ENCODE data around the gene UBE4B. TPM values are rescaled to one million over a fixed set of nuclear protein-coding genes. Genes with fewer than 3 reads are reported as not detected.

The UBE4B gene
- total and polyA plus RNA-seq, 10 of the 15 experiments (the other 5 are each of a cell fraction or from before 2014, with no cell fraction given), result 2.9 to 32.6 (median 20.7) TPM

GRCh38 chr1:10061276-10061675, 28.5 kb downstream of the UBE4B start:
- 96% methylated on average over 5 of the region's 5 CpGs for WGBS (ENCODE audit: insufficient coverage, insufficient replicate concordance, low lambda C conversion rate, missing lambda C conversion rate)
- BruUV-seq (replicated peaks), result no TSS peak
- ChIA-PET SMC1A (ENCODE audit: uncharacterized antibody, unreplicated experiment) (no interaction called here), POLR2A (interaction anchor here (0.6 to 0.8 kb wide), 2 partner anchors 11 to 42 kb away, joined by 3 to 6 read pairs; no protein-coding TSS in a partner anchor), RAD21 (ENCODE audit: unreplicated experiment) (no interaction called here), CTCF (no interaction called here)
- ATAC-seq (no peak), DNase-seq (ENCODE audit: low read depth, low spot score) (no peak), FAIRE-seq (no peak)
- Histone ChIP-seq H4K20me1 (ENCODE audit: control insufficient read depth, insufficient read depth) (no peaks in the 10 kb centered on the region), H3K4me1 (ENCODE audit: control insufficient read depth, insufficient read depth, low read length) (no peaks in the 10 kb centered on the region; the same call in 1 of the 2 replicates), H3K4me2 (ENCODE audit: control insufficient read depth, insufficient read depth) (no peak overlapping the region), H3K27ac (ENCODE audit: control insufficient read depth, insufficient read depth) (no peak overlapping the region), H3K4me3 (no peak overlapping the region), H2AFZ (ENCODE audit: control insufficient read depth, low read depth, low read length) (no peak overlapping the region), H3K27me3 (replicated peaks in 1 of 2; ENCODE audit: control insufficient read depth in 2 of 2, insufficient read depth in 2 of 2, low read length in 1 of 2) (no peaks in the 10 kb centered on the region), H3K79me2 (ENCODE audit: control insufficient read depth, insufficient read depth, low read length) (peaks cover 4% of the 10 kb centered on the region), H3K36me3 (ENCODE audit: control insufficient read depth in 2 of 2, insufficient read depth in 2 of 2, low read length in 1 of 2) (peaks cover 3% of the 10 kb centered on the region in 2 experiments; a peak in 3 of 4 replicates), H3K9ac (ENCODE audit: control insufficient read depth, insufficient read depth, low read length) (no peak overlapping the region), H3K9me3 (replicated peaks; ENCODE audit: control insufficient read depth, insufficient read depth, low read length) (no peaks in the 10 kb centered on the region)
- TF ChIP-seq ZNF622 (IDR thresholded peaks at IDR 0.05) (no peak), RBBP5 (conservative IDR thresholded peaks at IDR 0.05) (no peak), TCF7 (IDR thresholded peaks at IDR 0.05; ENCODE audit: borderline replicate concordance) (no peak), MEF2A (IDR thresholded peaks at IDR 0.05; ENCODE audit: insufficient read depth, low read depth, low read length) (no peak)
- in situ Hi-C loops (cut with MboI), result no loop called here
- intact Hi-C loops (cut with micrococcal nuclease; ENCODE audit: unreplicated experiment), result no loop called here

DNA sequence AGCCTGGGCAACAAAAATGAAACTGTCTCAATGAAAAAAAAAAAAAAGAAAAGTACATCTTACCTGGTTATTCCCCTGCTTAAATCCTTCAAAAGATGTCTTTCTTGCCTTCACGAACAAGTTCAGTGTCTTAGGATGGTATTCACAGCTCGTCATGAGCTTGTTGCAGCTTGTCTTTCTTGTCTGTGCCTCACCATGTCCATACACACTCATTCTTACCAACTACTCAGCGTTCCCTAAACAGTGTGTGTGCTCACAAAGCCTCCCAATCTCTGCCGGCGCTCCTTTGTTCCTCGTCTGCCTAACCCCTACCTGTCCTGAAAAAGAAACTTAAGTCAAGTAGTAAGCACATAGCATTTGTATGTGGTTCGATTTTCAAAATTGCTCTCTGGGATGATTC, 31.1 kb downstream of the UBE4B start:
- DNase-seq (ENCODE audit: low read depth, low spot score), result no peak
- CTCF ChIA-PET, result no interaction called here
- no peaks in the 10 kb centered on the region for H3K27me3 ChIP-seq (replicated peaks in 1 of 2; ENCODE audit: control insufficient read depth in 2 of 2, insufficient read depth in 2 of 2, low read length in 1 of 2)
- intact Hi-C loops (cut with micrococcal nuclease; ENCODE audit: unreplicated experiment) (no loop called here), in situ Hi-C loops (cut with MboI) (no loop called here)
- H3K4me3 ChIP-seq, result no peak overlapping the region
- no peak for ATAC-seq
- TF ChIP-seq BRCA1 (IDR thresholded peaks at IDR 0.05; ENCODE audit: low read depth, low read length) (no peak), PAX8 (IDR thresholded peaks at IDR 0.05) (no peak), NFYA (IDR thresholded peaks at IDR 0.05; ENCODE audit: borderline replicate concordance, low read depth, low read length) (no peak), PBX3 (IDR thresholded peaks at IDR 0.05; ENCODE audit: insufficient replicate concordance, low read depth, low read length) (no peak), RFX5 (IDR thresholded peaks at IDR 0.05; ENCODE audit: low read depth, low read length) (no peak), EZH2 (IDR thresholded peaks at IDR 0.05; ENCODE audit: borderline replicate concordance, control insufficient read depth, low read depth, low read length) (no peak), MYC (IDR thresholded peaks at IDR 0.05; ENCODE audit: insufficient read depth, insufficient read length, insufficient replicate concordance, low read length, severe bottlenecking) (no peak), RCOR1 (conservative IDR thresholded peaks at IDR 0.05; ENCODE audit: low read depth, low read length) (no peak), KAT2A (conservative IDR thresholded peaks at IDR 0.05; ENCODE audit: control insufficient read depth, low read depth, low read length) (no peak), ZZZ3 (IDR thresholded peaks at IDR 0.05; ENCODE audit: control insufficient read depth, insufficient read length, low read depth) (no peak), NFIC (IDR thresholded peaks at IDR 0.05; ENCODE audit: low read depth, low read length) (no peak)
- RAD21 ChIA-PET (ENCODE audit: unreplicated experiment), result no interaction called here
- no peaks in the 10 kb centered on the region for H3K9me3 ChIP-seq (replicated peaks; ENCODE audit: control insufficient read depth, insufficient read depth, low read length)
- H2AFZ ChIP-seq (ENCODE audit: control insufficient read depth, low read depth, low read length), result no peak overlapping the region
- H3K4me2 ChIP-seq (ENCODE audit: control insufficient read depth, insufficient read depth), result no peak overlapping the region
- H3K36me3 ChIP-seq (ENCODE audit: control insufficient read depth in 2 of 2, insufficient read depth in 2 of 2, low read length in 1 of 2), result peaks cover 0 to 3% of the 10 kb centered on the region in 2 experiments; a peak in 2 of 4 replicates
- H3K9ac ChIP-seq (ENCODE audit: control insufficient read depth, insufficient read depth, low read length), result no peak overlapping the region
- BruUV-seq (replicated peaks), result no TSS peak
- peaks cover 9% of the 10 kb centered on the region for H3K4me1 ChIP-seq (ENCODE audit: control insufficient read depth, insufficient read depth, low read length)
- H3K79me2 ChIP-seq (ENCODE audit: control insufficient read depth, insufficient read depth, low read length), result peaks cover 4% of the 10 kb centered on the region
- no peak overlapping the region for H3K27ac ChIP-seq (ENCODE audit: control insufficient read depth, insufficient read depth)
- FAIRE-seq, result no peak
- no peaks in the 10 kb centered on the region for H4K20me1 ChIP-seq (ENCODE audit: control insufficient read depth, insufficient read depth)
- SMC1A ChIA-PET (ENCODE audit: uncharacterized antibody, unreplicated experiment), result interaction anchor here (0.6 kb wide), 1 partner anchor 254 kb away, joined by 4 read pairs; no protein-coding TSS in a partner anchor
- WGBS (ENCODE audit: insufficient coverage, insufficient replicate concordance, low lambda C conversion rate, missing lambda C conversion rate), result 98% methylated on average over 7 of the region's 7 CpGs
- POLR2A ChIA-PET, result interaction anchor here (1.1 kb wide), 1 partner anchor 39 kb away, joined by 4 read pairs; no protein-coding TSS in a partner anchor
